GM23248 (cell line): Measurements from ENCODE around the gene RBP4. TPM values are rescaled to one million over a fixed set of nuclear protein-coding genes. Genes with fewer than 3 reads are reported as not detected.

Experiments
- DNase-seq: peaks from one replicate; pipeline ENCODE4 v3.0.0-alpha.2; 2015
- H2AFZ ChIP-seq: fragments of 200-600 bp; sonication (generic); 2 replicates; pipeline ENCODE4 v1.6.1; 2016; ENCODE audit warnings: antibody characterized with exemption
- H3F3A ChIP-seq: fragments of 200-600 bp; sonication (generic); 2 replicates; pipeline ENCODE4 v1.6.1; 2016; ENCODE audit warnings: mild to moderate bottlenecking, antibody characterized with exemption, mixed run types; ENCODE audit not compliant: insufficient read depth
- H3K27ac ChIP-seq: fragments of 200-600 bp; sonication (generic); 2 replicates; pipeline ENCODE4 v1.5.1; 2016; ENCODE audit warnings: mild to moderate bottlenecking
- H3K27me3 ChIP-seq: fragments of 200-600 bp; sonication (generic); replicated peaks from 2 replicates; pipeline ENCODE4 v1.6.1; 2016; ENCODE audit warnings: mild to moderate bottlenecking; ENCODE audit not compliant: insufficient read depth
- H3K36me3 ChIP-seq: fragments of 200-600 bp; sonication (generic); 2 replicates; pipeline ENCODE4 v1.6.1; 2016; ENCODE audit warnings: low read depth, mild to moderate bottlenecking
- H3K4me1 ChIP-seq: fragments of 200-600 bp; sonication (generic); 2 replicates; pipeline ENCODE4 v1.6.1; 2016; ENCODE audit warnings: mild to moderate bottlenecking; ENCODE audit not compliant: insufficient read depth
- H3K4me2 ChIP-seq: fragments of 200-600 bp; sonication (generic); one replicate; pipeline ENCODE4 v1.6.1; 2016; ENCODE audit warnings: mild to moderate bottlenecking; ENCODE audit not compliant: unreplicated experiment
- H3K4me3 ChIP-seq: fragments of 200-600 bp; sonication (generic); 2 replicates; pipeline ENCODE4 v1.5.1; 2016; ENCODE audit warnings: mild to moderate bottlenecking
- H3K79me2 ChIP-seq: fragments of 200-600 bp; sonication (generic); 2 replicates; pipeline ENCODE4 v1.6.1; 2016; ENCODE audit warnings: mild to moderate bottlenecking; ENCODE audit not compliant: insufficient read depth
- H3K9ac ChIP-seq: fragments of 200-600 bp; sonication (generic); 2 replicates; pipeline ENCODE4 v1.6.1; 2016; ENCODE audit warnings: mild to moderate bottlenecking
- H3K9me2 ChIP-seq: fragments of 200-600 bp; sonication (generic); 2 replicates; pipeline ENCODE4 v1.6.1; 2016; ENCODE audit warnings: mixed run types, mild to moderate bottlenecking, moderate library complexity; ENCODE audit not compliant: insufficient read depth
- H3K9me3 ChIP-seq: fragments of 200-600 bp; sonication (generic); one replicate; pipeline ENCODE4 v1.6.1; 2017; ENCODE audit warnings: low read depth
- H4K20me1 ChIP-seq: fragments of 200-600 bp; sonication (generic); 2 replicates; pipeline ENCODE4 v1.6.0; 2016; ENCODE audit not compliant: insufficient read depth
- EZH2 ChIP-seq: fragments of 200-600 bp; sonication (generic); IDR thresholded peaks from 2 replicates; pipeline ENCODE4 v1.6.1; 2018; ENCODE audit warnings: antibody characterized with exemption, mild to moderate bottlenecking; ENCODE audit not compliant: insufficient read depth, poor library complexity, severe bottlenecking
- EZH2phosphoT487 ChIP-seq: fragments of 200-600 bp; sonication (generic); IDR thresholded peaks from 2 replicates; pipeline ENCODE4 v1.6.1; 2018; ENCODE audit warnings: antibody characterized with exemption, moderate library complexity, mild to moderate bottlenecking, low read depth; ENCODE audit not compliant: insufficient read depth
- WGBS, 2 experiments: methylation state at CpG; one replicate each; pipeline ENCODE4 v1.1.6; 2015 to 2017; ENCODE audit warnings: low lambda C conversion rate in 2 of 2, low coverage in 1 of 2; ENCODE audit errors: missing lambda C conversion rate in 2 of 2; 5-methylcytosine and 5-hydroxymethylcytosine counted together
- in situ Hi-C: fragments of 300-500 bp; cut with MboI; formaldehyde crosslinking; loops from 2 replicates; pipeline ENCODE4 v1.15.0; 2020
- polyA plus RNA-seq: library from polyadenylated mRNA; unstranded; fragments of >200 nt; fragmentation: Nextera tagmentation; extraction: Ambion mirVana; gene quantifications from 2 replicates; pipeline ENCODE4 v1.2.1, GENCODE V29; 2016
- total RNA-seq: library from RNA; depleted of rRNA; stranded (reverse); fragments of >200 nt; shearing (Covaris generic); gene quantifications from 2 replicates; pipeline ENCODE4 v1.2.3, GENCODE V29; 2014

RBP4 gene
- total and polyA plus RNA-seq, 2 experiments from 2014 or later, result 0.46 TPM; not detected in 1

DNA sequence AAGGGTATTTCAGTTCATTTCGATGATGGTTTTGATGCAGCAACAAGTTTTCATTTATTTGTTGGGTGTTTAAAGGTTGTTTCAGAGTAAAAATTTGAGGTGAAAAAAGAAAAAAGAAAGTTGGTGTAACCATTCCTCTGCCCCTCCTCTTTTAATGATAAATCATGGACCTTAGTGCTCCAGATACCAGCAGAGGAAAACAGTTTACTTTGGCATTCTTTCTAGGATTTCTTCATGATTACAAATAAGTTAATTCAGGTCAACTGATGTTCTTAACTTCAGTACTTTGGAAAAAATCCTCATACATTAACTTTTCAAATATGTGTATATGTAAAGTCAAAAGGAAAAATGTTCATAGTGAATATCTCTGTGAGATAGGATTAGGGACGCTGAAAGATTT, 2.0 kb upstream of the RBP4 start:
- Histone ChIP-seq H3K9ac (no peak overlapping the region), H3K27ac (no peak overlapping the region), H2AFZ (no peak overlapping the region), H3K4me2 (no peak overlapping the region), H3K4me1 (no peaks in the 10 kb centered on the region), H3K9me2 (no peaks in the 10 kb centered on the region), H3K79me2 (no peaks in the 10 kb centered on the region), H4K20me1 (no peaks in the 10 kb centered on the region), H3F3A (no peaks in the 10 kb centered on the region), H3K36me3 (no peaks in the 10 kb centered on the region), H3K4me3 (no peak overlapping the region), H3K9me3 (no peaks in the 10 kb centered on the region), H3K27me3 (peaks cover 43% of the 10 kb centered on the region)
- TF ChIP-seq EZH2 (no peak), EZH2phosphoT487 (no peak)
- in situ Hi-C loops, result no loop called here
- WGBS, 2 experiments, result 67 to 84% methylated on average over 2 of the region's 2 CpGs
- no peak for DNase-seq

DNA sequence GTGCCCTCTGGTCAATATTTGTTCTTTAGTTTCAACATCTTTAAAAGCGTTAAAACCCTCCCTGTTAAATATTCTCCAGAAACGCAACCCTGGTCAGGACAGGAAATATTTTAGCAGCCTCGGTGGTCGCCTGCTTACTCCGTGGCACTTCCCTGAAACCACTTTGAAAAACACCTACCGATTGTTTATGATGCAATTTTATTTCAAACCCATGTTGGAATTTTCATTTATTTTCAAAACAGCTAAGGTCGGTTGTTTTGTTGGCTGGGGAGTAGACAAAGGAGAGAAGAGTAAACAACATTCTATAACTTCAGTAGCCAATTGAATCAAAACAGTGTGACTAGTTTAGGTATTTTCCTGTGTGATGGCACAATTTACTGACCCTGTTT, 733 bp upstream of the RBP4 start:
- 11 to 15% methylated on average over 7 of the region's 7 CpGs for WGBS, 2 experiments
- Histone ChIP-seq H4K20me1 (no peaks in the 10 kb centered on the region), H3K27me3 (peaks cover 43% of the 10 kb centered on the region), H3K4me3 (no peak overlapping the region), H3K9me3 (no peaks in the 10 kb centered on the region), H3K79me2 (no peaks in the 10 kb centered on the region), H2AFZ (no peak overlapping the region), H3F3A (no peaks in the 10 kb centered on the region), H3K27ac (no peak overlapping the region), H3K9me2 (no peaks in the 10 kb centered on the region), H3K4me1 (no peaks in the 10 kb centered on the region), H3K9ac (no peak overlapping the region), H3K36me3 (no peaks in the 10 kb centered on the region), H3K4me2 (no peak overlapping the region)
- no peak for DNase-seq
- no peak for TF ChIP-seq EZH2
- no peak for TF ChIP-seq EZH2phosphoT487
- in situ Hi-C loops, result no loop called here

DNA sequence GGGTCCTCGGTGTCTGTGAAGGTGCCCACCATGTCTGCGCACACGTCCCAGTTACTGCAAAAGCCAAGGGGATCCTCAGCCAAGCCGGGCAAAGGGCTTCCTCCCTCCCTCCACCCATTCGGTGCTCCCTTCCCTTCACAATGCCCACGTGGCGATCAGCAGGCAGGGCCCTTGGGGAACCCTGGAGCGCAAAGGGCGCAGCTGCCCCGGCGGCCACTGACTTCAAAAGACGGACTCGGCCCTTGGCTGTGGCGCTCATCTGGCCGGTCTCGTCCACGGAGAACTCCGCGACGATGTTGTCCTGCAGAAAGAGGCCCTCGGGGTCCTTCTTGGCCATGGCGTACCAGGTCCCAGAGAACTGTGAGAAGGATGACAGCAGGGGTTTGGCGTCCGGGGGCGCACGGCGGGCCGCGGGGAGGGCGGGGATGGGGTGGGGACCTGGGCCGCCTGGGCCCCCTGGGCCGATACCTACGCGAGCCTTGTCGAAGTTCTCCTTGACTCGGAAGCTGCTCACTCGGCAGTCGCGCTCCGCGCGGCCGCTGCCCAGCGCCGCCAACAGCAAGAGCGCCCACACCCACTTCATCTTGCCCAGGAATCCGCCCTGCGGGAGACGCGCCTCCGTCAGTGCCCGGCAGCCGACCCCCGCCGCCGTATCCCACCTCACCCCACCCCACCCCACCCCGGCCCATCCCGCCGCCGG, 439 bp downstream of the RBP4 start:
- in situ Hi-C loops, result no loop called here
- no peak overlapping the region for H3K9ac ChIP-seq
- H3F3A ChIP-seq, result no peaks in the 10 kb centered on the region
- H3K9me2 ChIP-seq, result no peaks in the 10 kb centered on the region
- no peaks in the 10 kb centered on the region for H4K20me1 ChIP-seq
- peak; percentile 63 for DNase-seq
- peak overlapping the region; percentile 51; the same call in 1 of the 2 replicates for H3K4me3 ChIP-seq
- H3K36me3 ChIP-seq, result no peaks in the 10 kb centered on the region
- peaks cover 43% of the 10 kb centered on the region for H3K27me3 ChIP-seq
- no peaks in the 10 kb centered on the region for H3K4me1 ChIP-seq
- no peaks in the 10 kb centered on the region for H3K79me2 ChIP-seq
- no peak for TF ChIP-seq EZH2phosphoT487
- no peak for TF ChIP-seq EZH2
- H2AFZ ChIP-seq, result no peak overlapping the region
- 12 to 29% methylated on average over 22 to 59 of the region's 60 CpGs for WGBS, 2 experiments
- H3K27ac ChIP-seq, result no peak overlapping the region
- H3K9me3 ChIP-seq, result no peaks in the 10 kb centered on the region
- no peak overlapping the region for H3K4me2 ChIP-seq

DNA sequence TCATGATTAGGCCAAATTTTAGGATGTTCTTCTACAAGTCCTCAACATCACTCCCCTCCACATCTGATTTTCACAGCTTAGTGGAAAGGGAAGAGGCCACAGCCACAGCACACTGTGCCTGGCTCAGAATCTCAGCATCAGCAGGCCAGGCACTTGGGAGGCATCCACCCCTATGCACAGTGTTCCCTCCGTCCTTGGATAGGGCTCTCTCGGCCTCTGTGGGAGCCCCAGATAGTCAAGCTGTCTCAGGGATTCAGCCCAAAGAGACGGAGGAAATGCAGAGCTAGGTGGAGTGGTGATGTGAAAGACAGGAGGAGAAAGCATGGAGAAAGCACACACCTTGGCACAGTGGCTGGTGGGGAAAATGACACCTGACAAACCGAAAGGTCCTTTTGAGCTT, 1.3 kb downstream of the RBP4 start:
- Histone ChIP-seq H3K9ac (no peak overlapping the region), H4K20me1 (no peaks in the 10 kb centered on the region), H3K36me3 (no peaks in the 10 kb centered on the region), H2AFZ (no peak overlapping the region), H3K4me2 (no peak overlapping the region), H3K79me2 (no peaks in the 10 kb centered on the region), H3K9me3 (no peaks in the 10 kb centered on the region), H3F3A (no peaks in the 10 kb centered on the region), H3K9me2 (no peaks in the 10 kb centered on the region), H3K27me3 (peaks cover 40% of the 10 kb centered on the region), H3K4me1 (no peaks in the 10 kb centered on the region), H3K27ac (no peak overlapping the region), H3K4me3 (no peak overlapping the region)
- TF ChIP-seq EZH2 (no peak), EZH2phosphoT487 (no peak)
- no peak for DNase-seq
- 52 to 57% methylated on average over 4 of the region's 4 CpGs for WGBS, 2 experiments
- in situ Hi-C loops, result no loop called here
